ENCODE data around the gene MUCL1.
"Not testable (repeated sequence)": the region's sequence is repeated elsewhere in the genome, so short reads cannot be mapped to it uniquely, and the experiment has no call there.

MUCL1 gene

GRCh38 chr12:54853933-54854538, at the start of gene MUCL1:
MUCL1 (plus strand) TSS chr12:54854516; CDS start chr12:54854583, 67 bp downstream.
- peak; percentile 60 for DNase-seq

- DNase-seq = no peak
Measured at GRCh38 chr12:54821676-54822075, 32.6 kb upstream of the MUCL1 start.

DNA sequence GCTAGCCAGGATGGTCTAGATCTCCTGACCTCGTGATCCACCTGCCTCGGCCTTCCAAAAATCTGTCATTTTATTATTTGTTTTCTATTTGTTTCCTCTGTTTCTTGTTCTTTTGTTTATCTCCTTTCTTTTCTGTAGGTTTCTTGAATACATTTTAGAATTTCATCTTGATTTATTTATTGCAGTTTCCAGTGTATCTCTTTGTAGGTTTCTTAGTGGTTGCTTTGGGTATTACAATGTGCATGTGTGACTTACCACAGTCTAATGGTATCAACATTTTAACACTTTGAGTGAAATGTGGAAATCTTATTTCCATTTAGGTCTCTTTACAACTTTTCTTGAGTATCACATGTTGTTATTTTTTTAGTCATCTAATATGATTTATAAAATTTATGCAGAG, 29.9 kb upstream of the MUCL1 start:
- DNase-seq = no peak

- DNase-seq = no peak
Measured at GRCh38 chr12:54829511-54829910, 24.8 kb upstream of the MUCL1 start.

GRCh38 chr12:54830199-54830598, 24.1 kb upstream of the MUCL1 start:
- no peak for DNase-seq

GRCh38 chr12:54831631-54832030, 22.7 kb upstream of the MUCL1 start:
- DNase-seq = no peak

DNA sequence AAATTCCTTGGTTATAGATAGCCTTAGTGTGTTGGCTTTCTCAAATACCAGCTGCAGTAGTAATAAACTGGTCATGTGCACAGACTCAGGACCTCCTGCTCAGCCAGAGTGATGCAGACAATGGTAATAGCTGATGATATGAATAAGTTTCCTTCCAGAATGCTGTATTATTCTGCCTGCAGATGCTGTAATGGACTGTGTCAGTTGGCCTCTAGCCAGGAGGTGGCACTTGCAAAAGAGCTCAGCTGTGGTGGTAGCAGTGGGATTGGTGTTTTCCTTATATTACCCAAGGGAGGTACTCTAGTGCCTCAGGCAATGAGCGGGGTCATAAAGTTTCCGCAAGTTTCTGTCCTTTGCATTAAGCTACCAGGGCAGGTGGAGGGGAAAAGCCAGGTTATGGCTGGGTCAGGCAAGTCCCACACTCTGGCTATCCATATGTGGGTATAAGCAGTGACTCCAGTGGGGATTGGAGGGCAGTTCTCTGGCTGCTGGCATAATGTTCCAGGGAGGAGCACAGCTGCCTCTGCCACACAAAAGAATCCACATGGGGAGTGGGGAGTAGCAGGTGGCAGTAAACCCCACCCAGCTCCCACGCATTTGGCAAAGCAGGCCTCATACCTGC, 14.0 kb upstream of the MUCL1 start:
- DNase-seq = no peak

DNA sequence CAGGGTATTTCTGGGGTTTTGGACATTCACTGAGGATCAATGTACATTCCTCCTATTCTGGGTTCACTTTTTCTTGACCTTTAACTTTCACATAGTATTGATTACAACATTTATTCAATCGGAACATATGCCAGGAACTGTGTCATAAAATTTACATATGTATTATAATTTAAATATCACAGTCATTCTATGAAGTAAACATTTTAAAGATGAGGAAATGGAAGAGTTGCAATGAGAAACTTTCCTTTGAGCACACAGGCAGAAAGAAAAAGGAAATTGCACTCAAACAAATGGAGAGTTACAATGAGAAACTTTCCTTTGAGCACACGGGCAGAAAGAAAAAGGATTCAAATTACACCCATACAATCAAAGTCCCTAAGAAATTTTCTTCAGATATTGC, 3.1 kb downstream of the MUCL1 start:
- no peak for DNase-seq

GRCh38 chr12:54858562-54858961, 4.2 kb downstream of the MUCL1 start:
- no peak for DNase-seq

- no peak for DNase-seq
Measured at GRCh38 chr12:54859502-54859901, 5.2 kb downstream of the MUCL1 start.

DNA sequence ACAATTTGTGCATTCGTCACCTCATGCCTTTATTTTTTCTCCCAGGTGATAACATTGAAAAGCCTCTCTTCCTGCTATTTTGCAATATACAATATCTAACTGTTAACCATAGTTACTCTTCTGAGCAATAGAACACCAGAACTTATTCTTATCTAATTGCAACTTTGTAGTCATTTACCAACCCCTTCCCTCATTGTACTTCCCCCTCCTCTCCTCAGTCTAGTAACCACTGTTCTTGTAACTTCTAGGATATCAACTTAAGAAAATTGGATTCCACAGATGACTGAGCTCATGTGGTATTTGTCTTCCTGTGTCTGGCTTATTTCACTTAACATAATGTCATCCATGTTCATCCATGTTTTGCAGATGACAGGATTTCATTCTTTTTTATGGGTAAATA, 7.6 kb downstream of the MUCL1 start:
- DNase-seq = no peak

DNA sequence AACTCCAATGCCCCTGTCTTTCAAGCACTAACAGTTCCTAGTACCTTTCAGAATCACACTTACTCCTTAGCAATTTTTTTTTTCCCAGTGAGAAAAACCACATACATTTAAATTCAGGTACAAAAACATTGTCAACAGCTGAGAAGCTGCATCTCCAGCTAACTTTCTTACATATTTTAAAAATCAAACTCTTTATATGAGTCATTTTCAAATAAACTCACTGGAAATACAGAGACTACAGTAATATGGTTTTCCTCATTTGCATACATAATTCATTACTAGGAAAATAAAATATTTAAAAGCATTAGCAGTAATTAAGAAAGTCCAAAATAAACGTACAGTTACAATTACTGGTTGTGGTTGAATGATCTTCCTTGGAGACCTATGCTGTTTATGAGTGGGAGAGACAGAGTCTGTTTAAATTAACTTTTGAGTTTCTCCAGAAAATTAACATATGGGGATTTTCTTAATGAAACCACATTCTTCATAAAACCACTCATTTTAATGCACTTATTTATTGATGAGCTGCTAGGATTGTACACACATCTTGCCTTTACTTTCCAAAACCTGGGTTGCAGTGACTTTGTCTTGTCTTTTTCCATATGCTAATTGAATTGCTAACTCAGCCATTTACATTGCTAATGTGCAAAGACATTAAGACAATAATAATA, 9.8 kb downstream of the MUCL1 start:
- no peak for DNase-seq

- DNase-seq = no peak
Measured at GRCh38 chr12:54865683-54866324, 11.5 kb downstream of the MUCL1 start.

GRCh38 chr12:54868690-54869089, 14.4 kb downstream of the MUCL1 start:
- DNase-seq = no peak

- DNase-seq = no peak
Measured at GRCh38 chr12:54870048-54870447, 15.7 kb downstream of the MUCL1 start.

DNA sequence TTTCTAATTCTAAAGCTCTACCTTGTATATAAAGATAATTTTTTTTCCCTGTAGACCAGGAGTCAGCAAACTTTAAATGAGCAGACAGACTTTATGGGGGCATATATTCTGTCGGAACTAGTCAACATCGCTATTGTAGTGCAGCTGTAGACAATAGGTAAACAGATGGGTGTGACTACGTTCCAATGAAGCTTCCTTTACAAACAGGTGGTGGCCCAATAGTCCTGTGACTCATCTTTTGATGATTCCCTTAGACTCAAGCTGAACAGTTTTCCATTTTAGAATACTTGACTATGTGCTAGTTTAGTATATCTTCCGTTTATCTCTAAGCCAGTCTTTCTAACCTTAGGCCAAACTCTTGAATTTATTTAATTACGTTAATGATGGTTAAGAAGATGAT, 16.3 kb downstream of the MUCL1 start:
- no peak for DNase-seq

GRCh38 chr12:54879150-54879549, 24.8 kb downstream of the MUCL1 start:
- no peak for DNase-seq

- no peak for DNase-seq
Measured at GRCh38 chr12:54879579-54879978, 25.3 kb downstream of the MUCL1 start.

- no peak for DNase-seq
Measured at GRCh38 chr12:54882079-54882478, 27.8 kb downstream of the MUCL1 start.

DNA sequence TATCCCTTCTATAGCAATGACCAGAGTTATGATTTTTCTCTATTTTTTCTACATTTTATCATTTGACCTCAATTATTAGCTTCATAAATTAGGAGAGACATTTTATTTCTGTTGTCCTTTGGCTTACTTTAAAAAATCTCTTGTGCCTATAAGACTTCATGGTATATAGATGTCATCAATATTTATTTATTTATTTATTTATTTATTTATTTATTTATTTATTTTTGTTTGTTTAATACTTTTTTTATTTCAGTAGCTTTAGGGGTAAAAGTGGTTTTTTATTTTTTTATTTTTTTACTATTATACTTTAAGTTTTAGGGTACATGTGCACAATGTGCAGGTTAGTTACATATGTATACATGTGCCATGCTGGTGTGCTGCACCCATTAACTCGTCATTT, 28.3 kb downstream of the MUCL1 start:
- not testable (repeated sequence) for DNase-seq

GRCh38 chr12:54888428-54888827, 34.1 kb downstream of the MUCL1 start:
- not testable (repeated sequence) for DNase-seq

DNA sequence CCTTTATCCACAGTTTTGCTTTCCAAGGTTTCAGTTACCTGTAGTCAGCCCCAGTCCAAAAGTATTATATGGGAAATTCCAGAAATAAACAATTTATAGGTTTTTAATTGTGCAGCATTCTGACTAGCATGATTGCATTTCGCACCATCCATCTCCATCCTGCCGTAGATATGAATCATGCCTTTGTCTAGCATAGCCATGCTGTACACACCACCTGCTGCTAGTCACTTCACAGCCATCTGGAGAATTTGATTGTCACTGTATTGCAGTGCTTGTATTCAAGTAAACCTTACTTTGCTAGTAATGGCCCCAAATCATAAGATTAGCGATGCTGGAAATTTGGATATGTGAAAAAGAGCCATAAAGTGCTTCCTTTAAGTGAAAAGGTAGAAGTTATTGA, 36.0 kb downstream of the MUCL1 start:
- no peak for DNase-seq

DNA sequence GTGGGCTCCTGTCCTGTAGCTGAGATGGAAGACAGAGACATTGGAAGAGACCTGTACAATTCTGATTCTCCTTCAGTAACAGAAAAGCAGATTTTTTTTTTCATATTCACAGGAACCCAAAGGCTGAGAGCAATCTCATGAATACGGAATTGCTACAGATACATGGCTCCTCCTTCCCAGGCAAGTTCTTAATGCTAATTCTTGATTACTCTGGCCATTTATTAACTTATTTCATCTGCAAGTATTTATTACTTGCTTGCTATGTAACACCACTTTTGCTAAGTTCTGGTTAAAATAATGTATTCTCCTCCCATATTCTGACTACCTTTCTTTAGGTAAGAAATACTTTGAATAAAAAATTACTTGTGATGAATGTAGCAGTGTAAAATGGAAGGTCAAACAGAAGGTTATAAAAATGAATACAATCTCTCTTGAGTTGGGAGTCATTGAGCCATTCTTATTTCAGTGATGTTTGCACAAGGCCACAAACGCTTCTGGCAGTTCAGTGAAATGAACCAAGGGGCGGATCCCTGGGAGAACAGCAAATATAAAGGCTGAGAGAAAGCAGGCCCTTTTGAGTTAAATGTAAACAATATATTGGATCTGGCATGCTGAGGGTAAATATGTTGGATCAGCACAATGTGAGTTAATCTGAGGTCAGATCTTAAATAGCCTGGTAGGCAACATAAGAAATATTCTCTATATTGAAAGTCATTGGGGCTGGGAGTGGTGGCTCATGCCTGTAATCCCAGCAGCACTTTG, 37.6 kb downstream of the MUCL1 start:
- DNase-seq = peak; percentile 71
